Loucy (cell line): ENCODE results near the gene IGSF21.

Experiments used
- H2AFZ ChIP-seq: fragments of 200-600 bp; sonication (generic); 2 replicates; pipeline ENCODE4 v1.6.0; 2016; ENCODE audit warnings: antibody characterized with exemption, mild to moderate bottlenecking, low read length, moderate library complexity
- H3F3A ChIP-seq: fragments of 200-600 bp; 2 replicates; pipeline ENCODE4 v1.6.0; 2016; ENCODE audit warnings: antibody characterized with exemption, low read depth, mild to moderate bottlenecking
- H3K27me3 ChIP-seq: fragments of 200-600 bp; sonication (generic); 2 replicates; pipeline ENCODE4 v1.6.1; 2014; ENCODE audit warnings: low read length, mild to moderate bottlenecking; ENCODE audit not compliant: insufficient read depth, poor library complexity, severe bottlenecking
- H3K36me3 ChIP-seq: fragments of 200-600 bp; sonication (generic); 2 replicates; pipeline ENCODE4 v1.6.1; 2016; ENCODE audit warnings: low read length; ENCODE audit not compliant: insufficient read depth
- H3K4me1 ChIP-seq: fragments of 200-600 bp; sonication (generic); 2 replicates; pipeline ENCODE4 v1.5.1; 2014; ENCODE audit warnings: low read length, mild to moderate bottlenecking; ENCODE audit not compliant: insufficient read depth, poor library complexity, severe bottlenecking
- H3K4me2 ChIP-seq: fragments of 200-600 bp; sonication (generic); 2 replicates; pipeline ENCODE4 v1.6.0; 2014; ENCODE audit warnings: antibody characterized with exemption, low read length, low read depth, mild to moderate bottlenecking; ENCODE audit not compliant: poor library complexity, severe bottlenecking
- H3K4me3 ChIP-seq: fragments of 200-600 bp; sonication (generic); 2 replicates; pipeline ENCODE4 v1.5.1; 2014; ENCODE audit warnings: low read length, mild to moderate bottlenecking, mixed read lengths; ENCODE audit not compliant: poor library complexity, severe bottlenecking
- H3K79me2 ChIP-seq: fragments of 200-600 bp; sonication (generic); 2 replicates; pipeline ENCODE4 v1.6.1; 2014; ENCODE audit warnings: low read length; ENCODE audit not compliant: insufficient read depth
- H3K9ac ChIP-seq: fragments of 200-600 bp; sonication (generic); 2 replicates; pipeline ENCODE4 v1.6.0; 2014; ENCODE audit warnings: mild to moderate bottlenecking, low read depth, low read length, moderate library complexity; ENCODE audit not compliant: poor library complexity, severe bottlenecking
- H3K9me2 ChIP-seq: fragments of 200-600 bp; sonication (generic); replicated peaks from 2 replicates; pipeline ENCODE4 v1.6.1; 2016; ENCODE audit warnings: low read depth, low read length, mixed read lengths
- H3K9me3 ChIP-seq: fragments of 200-600 bp; sonication (generic); 2 replicates; pipeline ENCODE4 v1.6.1; 2014; ENCODE audit warnings: mild to moderate bottlenecking, antibody characterized with exemption, low read length, low read depth; ENCODE audit not compliant: insufficient read depth
- H4K20me1 ChIP-seq: fragments of 200-600 bp; sonication (generic); 2 replicates; pipeline ENCODE4 v1.6.0; 2014; ENCODE audit warnings: antibody characterized with exemption, low read length, mild to moderate bottlenecking; ENCODE audit not compliant: insufficient read depth, poor library complexity, severe bottlenecking
- CTCF ChIP-seq: fragments of 200-600 bp; sonication (generic); conservative IDR thresholded peaks from 2 replicates; pipeline ENCODE4 v1.5.1; 2014; ENCODE audit warnings: mild to moderate bottlenecking, antibody characterized with exemption, low read length
- EZH2phosphoT487 ChIP-seq: fragments of 200-600 bp; IDR thresholded peaks from 2 replicates; pipeline ENCODE4 v1.6.1; 2018; ENCODE audit warnings: antibody characterized with exemption, mild to moderate bottlenecking, moderate library complexity, borderline replicate concordance

The IGSF21 gene

DNA sequence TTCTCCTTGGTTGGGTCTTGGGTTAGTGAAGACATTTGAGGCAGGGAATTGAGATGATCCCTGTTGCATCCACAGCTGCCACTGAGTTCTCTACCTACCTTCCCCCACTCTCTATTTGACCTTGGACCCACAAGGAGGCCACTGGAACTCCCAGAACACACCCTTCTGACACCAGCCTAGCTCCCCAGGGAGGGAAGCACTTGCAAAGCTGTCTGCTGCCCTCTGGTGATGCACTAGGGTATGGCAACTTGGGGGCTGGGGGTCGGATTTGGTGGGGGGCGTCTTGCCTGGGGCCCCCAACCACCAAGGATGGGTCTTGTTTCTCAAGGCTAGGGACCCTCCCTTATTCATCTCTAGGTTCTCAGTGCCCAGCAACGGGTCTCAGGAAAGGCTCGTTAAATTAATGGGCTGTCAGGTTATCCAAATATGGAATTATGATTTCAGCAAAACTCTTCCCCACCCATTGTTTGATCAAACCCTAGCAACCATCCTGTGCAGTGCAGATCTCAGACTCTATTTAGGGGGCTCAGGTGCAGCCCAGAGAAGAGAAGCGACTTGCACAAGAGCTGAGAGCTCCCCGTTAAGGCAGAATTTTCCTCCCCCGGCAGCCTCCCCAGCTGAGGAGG lies 195.3 kb downstream of the IGSF21 start:
- Histone ChIP-seq H3K4me3 (no peak overlapping the region), H3F3A (no peaks in the 10 kb centered on the region), H3K4me1 (no peaks in the 10 kb centered on the region), H3K27me3 (no peaks in the 10 kb centered on the region), H4K20me1 (no peaks in the 10 kb centered on the region), H3K9ac (no peak overlapping the region), H2AFZ (no peak overlapping the region), H3K36me3 (no peaks in the 10 kb centered on the region), H3K4me2 (no peak overlapping the region), H3K9me3 (no peaks in the 10 kb centered on the region), H3K9me2 (no peaks in the 10 kb centered on the region), H3K79me2 (no peaks in the 10 kb centered on the region)
- peak; percentile 68 for TF ChIP-seq CTCF
- TF ChIP-seq EZH2phosphoT487, result no peak

GRCh38 chr1:18304151-18304869 lies 196.7 kb downstream of the IGSF21 start:
- no peak overlapping the region for H2AFZ ChIP-seq
- H3F3A ChIP-seq, result no peaks in the 10 kb centered on the region
- H3K4me3 ChIP-seq, result no peak overlapping the region
- TF ChIP-seq CTCF (no peak), EZH2phosphoT487 (no peak)
- H3K36me3 ChIP-seq, result no peaks in the 10 kb centered on the region
- no peaks in the 10 kb centered on the region for H4K20me1 ChIP-seq
- H3K4me2 ChIP-seq, result no peak overlapping the region
- no peak overlapping the region for H3K9ac ChIP-seq
- no peaks in the 10 kb centered on the region for H3K9me2 ChIP-seq
- no peaks in the 10 kb centered on the region for H3K9me3 ChIP-seq
- no peaks in the 10 kb centered on the region for H3K79me2 ChIP-seq
- H3K4me1 ChIP-seq, result no peaks in the 10 kb centered on the region
- no peaks in the 10 kb centered on the region for H3K27me3 ChIP-seq

GRCh38 chr1:18305182-18305795 lies 197.7 kb downstream of the IGSF21 start:
- no peaks in the 10 kb centered on the region for H3K9me2 ChIP-seq
- no peaks in the 10 kb centered on the region for H3K27me3 ChIP-seq
- TF ChIP-seq EZH2phosphoT487, result no peak
- TF ChIP-seq CTCF, result no peak
- H4K20me1 ChIP-seq, result no peaks in the 10 kb centered on the region
- H3K9ac ChIP-seq, result no peak overlapping the region
- no peaks in the 10 kb centered on the region for H3K4me1 ChIP-seq
- H2AFZ ChIP-seq, result no peak overlapping the region
- no peak overlapping the region for H3K4me2 ChIP-seq
- H3K4me3 ChIP-seq, result no peak overlapping the region
- no peaks in the 10 kb centered on the region for H3K79me2 ChIP-seq
- no peaks in the 10 kb centered on the region for H3K36me3 ChIP-seq
- H3K9me3 ChIP-seq, result no peaks in the 10 kb centered on the region
- no peaks in the 10 kb centered on the region for H3F3A ChIP-seq
